Activated naive CD4-positive, alpha-beta T cell treated with anti-CD3 and anti-CD28 coated beads, Interleukin-2, amount 50 U/mL, for 72 hours (primary cell): ENCODE measurements around the gene MAZ. TPM values are rescaled to one million over a fixed set of nuclear protein-coding genes. Genes with fewer than 3 reads are reported as not detected.
"Not testable (repeated sequence)": the region's sequence is repeated elsewhere in the genome, so short reads cannot be mapped to it uniquely, and the experiment has no call there.

ENCODE experiments used
- ATAC-seq, 2 donors: fragments of 150-1000 bp; cut with Tn5 transposase; 2 replicates each; pipeline ENCODE4 v1.10.0; 2021; ENCODE audit warnings: mild to moderate bottlenecking in 2 of 2, moderate library complexity in 2 of 2
- DNase-seq, 2 donors: peaks; one replicate each; pipeline ENCODE4 v3.0.0; 2021 to 2022; ENCODE audit warnings: low spot score in 2 of 2
- H3K27ac Mint-ChIP-seq, 2 donors: one replicate each; pipeline ENCODE4 v1.8.0; 2022; ENCODE audit warnings: mild to moderate bottlenecking in 2 of 2, mixed read lengths in 2 of 2
- H3K36me3 Mint-ChIP-seq, 2 donors: one replicate each; pipeline ENCODE4 v1.8.0; 2022; ENCODE audit warnings: mixed read lengths in 2 of 2
- H3K9me3 Mint-ChIP-seq, 2 donors: one replicate each; pipeline ENCODE4 v1.8.0; 2022; ENCODE audit warnings: mixed read lengths in 2 of 2
- total RNA-seq, 2 donors: library from RNA; stranded (reverse); gene quantifications; one replicate each; pipeline ENCODE4 v1.2.3, GENCODE V29; 2022

MAZ gene
- 100 to 1,000 TPM; 285 to 386 TPM for total RNA-seq

DNA sequence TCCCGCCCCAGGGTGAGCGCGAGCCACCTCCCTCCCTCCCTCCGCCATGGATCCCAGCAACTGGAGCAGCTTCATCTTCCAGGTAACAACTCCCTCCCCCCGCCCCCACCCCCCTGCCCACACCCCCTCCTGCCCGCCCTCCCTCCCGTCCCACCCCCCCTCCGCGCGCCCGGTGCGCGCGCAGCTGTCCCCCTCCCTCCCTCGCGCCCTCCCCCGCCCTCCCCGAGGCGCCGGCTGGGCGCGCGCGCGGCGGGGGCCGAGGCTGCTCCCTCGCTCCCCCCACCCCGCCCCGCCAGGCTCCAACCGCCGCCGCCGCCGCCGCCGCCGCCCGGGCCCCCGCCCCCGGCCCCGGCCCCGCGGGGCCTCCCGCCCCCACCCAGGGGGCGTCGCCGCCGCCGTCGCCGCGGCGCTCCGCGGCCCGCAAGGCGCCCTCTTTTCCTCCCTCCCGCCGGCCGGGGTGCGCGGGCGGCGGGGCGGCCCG lies at the start of gene MAZ:
TSS of gene MAZ (plus strand) at position 431 of the 481 bp plus-strand sequence. CDS start 173 bp downstream, outside the sequence.
- no peaks in the 10 kb centered on the region for H3K9me3 Mint-ChIP-seq
- peaks cover 43 to 48% of the 10 kb centered on the region in 2 donors for H3K36me3 Mint-ChIP-seq
- H3K27ac Mint-ChIP-seq = peak within 1 kb of the TSS; percentile 97 to 100
- DNase-seq (peak in 1 of 2 donors; percentile 64), ATAC-seq (no peak)

DNA sequence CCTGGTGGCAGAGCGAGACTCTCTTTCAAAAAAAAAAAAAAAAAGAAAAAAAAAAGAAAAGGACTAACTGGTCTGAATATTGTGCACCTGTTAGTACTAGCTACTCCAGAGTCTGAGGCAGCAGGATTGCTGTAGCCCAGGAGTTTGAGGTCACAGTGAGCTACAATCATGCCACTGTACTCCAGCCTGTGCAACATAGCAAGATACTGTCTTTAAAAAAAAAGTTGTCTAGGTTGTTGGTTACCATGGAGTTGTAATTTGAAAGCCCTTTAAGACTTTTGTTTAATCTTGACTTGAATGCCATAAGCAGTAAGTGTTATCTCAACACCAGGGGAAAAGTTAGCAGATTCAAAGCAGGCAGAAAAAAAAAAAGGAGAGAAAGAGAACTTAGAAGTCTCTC lies 49.7 kb upstream of the MAZ start:
- no peak overlapping the region for H3K27ac Mint-ChIP-seq
- DNase-seq (no peak), ATAC-seq (peak in 1 of 2 donors; percentile 37)
- H3K9me3 Mint-ChIP-seq = no peaks in the 10 kb centered on the region
- H3K36me3 Mint-ChIP-seq = no peaks in the 10 kb centered on the region

DNA sequence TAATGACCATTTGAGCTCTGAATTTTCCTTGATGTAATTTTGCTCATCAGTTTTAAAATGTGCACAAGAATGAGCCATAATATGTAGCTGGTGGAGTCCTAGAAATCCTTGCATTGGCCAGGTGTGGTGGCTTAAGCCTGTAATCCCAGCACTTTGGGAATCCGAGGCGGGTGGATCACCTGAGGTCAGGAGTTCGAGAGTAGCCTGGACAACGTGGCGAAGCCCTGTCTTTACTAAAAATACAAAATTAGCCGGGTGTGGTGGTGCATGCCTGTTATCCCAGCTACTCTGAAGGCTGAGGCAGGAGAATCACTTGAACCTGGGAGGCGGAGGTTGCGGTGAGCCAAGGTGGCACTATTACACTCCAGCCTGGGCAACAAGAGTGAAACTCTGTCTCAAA lies 49.2 kb upstream of the MAZ start:
- not testable (repeated sequence) for ATAC-seq, DNase-seq, H3K36me3 Mint-ChIP-seq, H3K9me3 Mint-ChIP-seq, H3K27ac Mint-ChIP-seq

DNA sequence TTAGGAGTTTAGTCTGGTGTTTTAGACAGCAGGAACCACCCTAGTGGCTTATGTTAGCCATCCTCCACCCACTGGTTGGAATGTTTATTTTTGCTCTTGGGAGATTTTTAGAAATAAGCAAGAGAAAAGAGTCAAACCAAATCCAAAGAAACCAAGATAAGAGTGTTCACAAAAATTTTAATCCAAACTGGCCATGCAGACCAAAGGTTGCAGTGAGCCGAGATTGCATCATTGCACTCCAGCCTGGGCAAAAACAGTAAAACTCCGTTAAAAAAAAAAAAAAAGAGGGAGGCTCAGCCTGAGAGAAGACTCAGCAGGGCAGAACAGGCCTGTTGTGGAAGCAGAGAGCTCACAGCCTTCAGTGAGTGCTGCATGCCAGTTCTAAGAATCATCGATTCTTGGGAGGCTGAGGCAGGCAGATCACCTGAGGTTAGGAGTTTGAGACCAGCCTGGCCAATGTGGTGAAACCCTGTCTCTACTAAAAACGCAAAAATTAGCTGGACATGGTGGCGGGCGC lies 48.3 kb upstream of the MAZ start:
- DNase-seq (no peak), ATAC-seq (no peak)
- Mint-ChIP-seq H3K36me3 (no peaks in the 10 kb centered on the region), H3K9me3 (no peaks in the 10 kb centered on the region), H3K27ac (no peak overlapping the region)

DNA sequence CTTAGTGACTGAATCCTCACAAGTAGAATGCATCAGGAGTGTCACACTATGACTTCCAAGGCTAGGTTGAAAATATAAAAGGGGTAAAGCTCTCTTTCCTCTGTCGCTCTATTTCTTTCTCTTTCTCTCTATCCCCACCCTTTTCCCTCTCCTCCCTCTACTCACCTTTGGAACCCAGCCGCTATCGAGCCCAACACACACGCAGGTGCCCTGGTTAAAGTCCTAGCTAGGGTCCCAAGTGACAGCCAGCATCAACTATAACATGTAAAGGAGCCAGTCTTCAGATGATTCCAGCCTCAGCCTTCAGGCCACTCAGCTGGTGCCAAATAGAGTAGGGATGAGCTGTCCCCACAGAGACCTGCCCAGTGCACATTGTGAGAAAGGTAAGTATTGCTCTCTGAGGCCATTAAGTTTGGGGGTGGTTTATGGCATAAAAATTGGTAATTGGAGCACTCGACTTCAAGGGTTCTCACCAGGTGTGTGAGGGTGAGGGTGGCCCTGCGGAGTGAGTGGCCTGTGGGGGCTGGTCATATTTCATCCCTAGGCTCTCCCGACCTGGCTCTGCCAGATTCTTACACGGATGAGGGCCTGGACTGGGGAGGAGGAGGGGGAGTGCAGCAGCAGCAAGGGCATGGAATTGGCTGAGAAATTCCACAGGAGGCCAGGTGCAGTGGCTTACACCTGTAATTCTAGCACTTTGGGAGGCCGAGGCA lies 45.6 kb upstream of the MAZ start:
- no peak overlapping the region for H3K27ac Mint-ChIP-seq
- ATAC-seq (no peak), DNase-seq (no peak)
- H3K9me3 Mint-ChIP-seq = no peaks in the 10 kb centered on the region
- no peaks in the 10 kb centered on the region for H3K36me3 Mint-ChIP-seq

DNA sequence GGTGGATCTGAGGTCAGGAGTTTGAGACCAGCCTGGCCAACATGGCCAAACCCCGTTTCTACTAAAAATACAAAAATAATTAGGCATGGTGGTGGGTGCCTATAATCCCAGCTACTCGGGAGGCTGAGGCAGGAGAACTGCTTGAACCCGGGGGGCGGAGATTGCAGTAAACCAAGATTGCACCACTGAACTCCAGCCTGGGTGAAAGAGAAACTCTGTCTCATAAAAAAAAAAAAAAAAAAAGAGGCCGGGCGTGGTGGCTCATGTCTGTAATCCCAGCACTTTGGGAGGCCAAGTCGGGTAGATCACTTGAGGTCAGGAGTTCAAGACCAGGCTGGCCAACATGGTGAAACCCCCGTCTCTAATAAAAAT lies 45.1 kb upstream of the MAZ start:
- not testable (repeated sequence) for H3K27ac Mint-ChIP-seq, ATAC-seq, H3K36me3 Mint-ChIP-seq, DNase-seq, H3K9me3 Mint-ChIP-seq

DNA sequence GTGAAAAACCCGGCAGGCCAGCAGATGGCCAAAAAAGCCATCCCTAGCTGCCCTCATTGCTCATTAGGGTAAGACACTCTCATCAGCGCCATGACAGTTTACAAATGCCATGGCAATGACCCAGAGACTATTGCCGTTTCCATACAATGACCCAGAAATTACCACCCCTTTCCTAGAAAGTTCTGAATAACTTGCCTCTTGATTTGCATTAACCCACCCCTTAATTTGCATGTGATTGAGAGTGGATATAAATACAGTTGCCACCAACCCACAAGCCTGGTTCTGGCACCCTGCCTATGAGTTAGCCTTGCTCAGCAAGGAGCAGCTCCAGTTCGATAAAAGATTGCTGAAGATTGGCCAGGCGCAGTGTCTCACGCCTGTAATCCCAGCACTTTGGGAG lies 44.4 kb upstream of the MAZ start:
- ATAC-seq (no peak), DNase-seq (no peak)
- H3K27ac Mint-ChIP-seq = no peak overlapping the region
- H3K36me3 Mint-ChIP-seq = no peaks in the 10 kb centered on the region
- H3K9me3 Mint-ChIP-seq = no peaks in the 10 kb centered on the region

DNA sequence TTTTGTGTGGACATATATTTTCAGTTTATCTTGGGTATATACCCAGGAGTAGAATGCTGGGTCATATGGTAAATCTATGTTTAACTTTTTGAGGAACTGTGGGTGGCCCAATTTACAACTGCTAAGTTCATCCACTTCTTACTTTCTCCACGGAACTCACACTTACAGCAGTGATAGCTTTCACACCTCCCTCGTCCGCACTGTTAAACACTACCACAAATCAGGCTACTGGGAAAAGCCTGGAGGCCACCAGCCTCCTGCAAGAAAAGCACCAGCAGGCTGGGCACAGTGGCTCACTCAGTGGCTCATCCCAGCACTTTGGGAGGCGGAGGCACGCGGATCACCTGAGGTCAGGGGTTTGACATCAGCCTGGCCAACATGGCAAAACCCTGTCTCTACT lies 43.0 kb upstream of the MAZ start:
- no peaks in the 10 kb centered on the region for H3K9me3 Mint-ChIP-seq
- no peak for DNase-seq
- H3K36me3 Mint-ChIP-seq = no peaks in the 10 kb centered on the region
- peak overlapping the region in 1 of 2 donors; percentile 59 for H3K27ac Mint-ChIP-seq
- ATAC-seq = no peak

DNA sequence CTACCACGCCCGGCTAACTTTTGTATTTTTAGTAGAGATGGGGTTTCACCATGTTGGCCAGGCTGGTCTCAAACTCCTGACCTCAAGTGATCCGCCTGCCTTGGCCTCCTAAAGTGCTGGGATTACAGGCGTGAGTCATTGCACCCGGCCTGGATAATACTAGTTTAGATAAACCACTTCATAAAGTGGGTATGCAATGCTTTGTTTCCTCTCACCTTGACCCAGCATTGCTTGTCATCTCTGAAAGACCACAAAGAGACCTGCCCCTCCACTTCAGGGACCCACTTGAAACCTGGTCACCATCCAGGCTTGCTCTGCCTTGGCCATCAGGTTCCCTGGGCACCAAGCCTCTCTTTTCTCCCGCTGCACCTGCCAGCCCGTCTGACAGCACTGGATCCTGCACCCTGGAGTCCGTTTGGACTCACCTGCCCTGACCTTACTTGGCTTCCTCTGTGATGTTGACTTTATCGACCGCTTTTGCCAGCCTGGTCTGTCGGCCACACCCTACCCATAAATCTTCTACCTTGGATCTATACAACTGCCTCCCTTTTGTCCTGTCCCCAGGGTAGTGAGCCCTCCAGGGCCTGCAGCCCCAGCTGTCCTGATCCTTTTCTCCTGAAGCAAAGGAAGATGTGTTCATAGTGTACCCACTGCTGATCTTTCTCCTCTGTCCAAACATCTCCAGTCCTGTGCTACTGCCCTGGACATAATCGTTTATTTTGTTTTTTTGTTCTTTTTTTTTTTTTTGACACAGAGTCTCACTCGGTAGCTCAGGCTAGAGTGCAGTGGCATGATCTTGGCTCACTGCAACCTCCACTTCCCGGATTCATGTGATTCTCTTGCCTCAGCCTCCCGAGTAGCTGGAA lies 40.9 kb upstream of the MAZ start:
- ATAC-seq = no peak
- Mint-ChIP-seq H3K27ac (peak overlapping the region in 1 of 2 donors; percentile 79), H3K9me3 (no peaks in the 10 kb centered on the region), H3K36me3 (no peaks in the 10 kb centered on the region)
- no peak for DNase-seq

DNA sequence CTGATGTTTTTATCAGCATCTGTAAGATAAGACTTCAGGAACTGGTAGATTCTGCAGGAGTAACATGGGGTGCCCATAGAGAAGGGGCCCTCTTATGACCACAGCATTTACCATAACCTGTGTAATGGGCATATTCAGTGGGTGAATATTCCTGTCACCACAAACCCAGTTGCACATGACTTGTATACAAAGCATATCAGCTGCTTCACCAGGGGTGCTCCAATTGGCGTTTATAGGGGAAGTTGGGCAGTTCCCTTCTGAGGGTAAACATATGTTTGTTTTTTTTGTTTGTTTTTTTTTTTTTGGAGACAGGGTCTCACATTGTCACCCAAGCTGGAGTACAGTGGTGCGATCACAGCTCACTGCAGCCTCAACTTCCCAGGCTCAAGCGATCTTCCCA lies 39.8 kb upstream of the MAZ start:
- Mint-ChIP-seq H3K27ac (no peak overlapping the region), H3K36me3 (no peaks in the 10 kb centered on the region), H3K9me3 (no peaks in the 10 kb centered on the region)
- ATAC-seq (no peak), DNase-seq (no peak)

DNA sequence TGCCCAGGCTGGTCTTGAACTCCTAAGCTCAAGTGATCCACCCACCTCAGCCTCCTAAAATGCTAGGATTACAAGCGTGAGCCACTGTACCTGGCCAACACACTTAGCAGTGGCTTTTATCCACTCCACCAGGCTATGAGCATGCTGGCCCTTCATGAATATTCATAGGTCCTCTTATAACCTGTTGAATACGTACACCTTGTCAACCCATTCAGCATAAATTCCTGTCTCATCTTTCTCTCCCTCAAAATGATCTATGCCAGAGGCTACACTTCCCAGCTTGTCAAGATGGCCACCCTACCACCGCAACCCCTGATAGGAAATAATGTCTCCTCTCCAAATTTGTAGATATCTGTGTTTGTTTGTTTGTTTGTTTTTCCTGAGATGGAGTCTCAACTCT lies 39.3 kb upstream of the MAZ start:
- no peaks in the 10 kb centered on the region for H3K9me3 Mint-ChIP-seq
- ATAC-seq (no peak), DNase-seq (no peak)
- H3K36me3 Mint-ChIP-seq = no peaks in the 10 kb centered on the region
- no peak overlapping the region for H3K27ac Mint-ChIP-seq

DNA sequence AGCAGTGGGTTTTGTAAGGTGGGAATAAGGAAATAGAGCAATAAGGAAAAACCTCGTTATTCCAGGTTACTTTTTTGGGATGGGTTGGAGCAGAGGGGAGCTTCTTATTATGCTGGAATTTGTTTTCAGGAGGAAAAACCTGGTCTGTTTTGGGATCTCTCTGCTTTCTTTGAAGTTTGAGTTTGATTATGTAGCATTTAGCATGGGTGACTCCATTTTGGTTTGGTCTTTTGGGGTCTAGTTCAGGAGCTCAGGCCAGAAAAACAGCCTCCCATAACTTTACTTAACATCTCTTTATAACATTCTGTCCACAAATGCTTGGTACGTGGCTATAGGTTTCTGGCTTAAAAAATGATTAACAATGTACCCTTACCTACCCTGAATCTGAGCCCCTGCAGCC lies 36.8 kb upstream of the MAZ start:
- DNase-seq (no peak), ATAC-seq (no peak)
- no peak overlapping the region for H3K27ac Mint-ChIP-seq
- no peaks in the 10 kb centered on the region for H3K36me3 Mint-ChIP-seq
- no peaks in the 10 kb centered on the region for H3K9me3 Mint-ChIP-seq

DNA sequence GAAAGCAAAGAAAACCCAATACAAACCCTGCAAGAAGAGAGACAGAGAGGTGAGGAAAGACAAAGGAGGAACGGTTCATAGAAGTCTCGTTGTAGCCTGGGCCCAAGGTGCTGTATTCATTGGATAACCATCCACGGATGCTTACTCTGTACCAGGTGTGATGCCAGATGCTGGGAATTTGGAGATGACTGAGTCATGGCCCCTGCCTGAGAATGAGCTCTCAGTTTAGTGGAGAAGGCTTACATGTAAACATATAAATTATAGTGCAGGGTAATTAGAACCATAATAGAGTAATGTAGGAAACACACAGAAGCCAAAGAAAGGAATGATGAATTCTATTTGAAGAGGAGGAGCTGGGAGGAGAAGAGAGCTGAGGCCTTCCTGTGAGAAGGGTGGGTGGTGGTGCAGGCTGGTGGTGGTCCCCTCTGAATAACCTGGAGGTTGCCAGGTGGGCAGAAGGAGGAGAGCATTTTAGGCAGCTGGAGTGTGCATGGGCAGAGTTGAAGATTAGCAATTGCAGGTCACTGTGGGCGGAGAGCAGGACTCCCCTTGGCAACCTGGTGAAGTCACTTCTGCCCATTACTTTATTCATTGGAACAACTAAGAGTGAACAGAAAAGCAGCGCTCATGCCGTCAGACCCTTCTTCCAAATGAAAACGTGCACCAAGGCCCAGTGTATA lies 35.9 kb upstream of the MAZ start:
- Mint-ChIP-seq H3K36me3 (no peaks in the 10 kb centered on the region), H3K9me3 (no peaks in the 10 kb centered on the region), H3K27ac (no peak overlapping the region)
- DNase-seq (no peak), ATAC-seq (no peak)

DNA sequence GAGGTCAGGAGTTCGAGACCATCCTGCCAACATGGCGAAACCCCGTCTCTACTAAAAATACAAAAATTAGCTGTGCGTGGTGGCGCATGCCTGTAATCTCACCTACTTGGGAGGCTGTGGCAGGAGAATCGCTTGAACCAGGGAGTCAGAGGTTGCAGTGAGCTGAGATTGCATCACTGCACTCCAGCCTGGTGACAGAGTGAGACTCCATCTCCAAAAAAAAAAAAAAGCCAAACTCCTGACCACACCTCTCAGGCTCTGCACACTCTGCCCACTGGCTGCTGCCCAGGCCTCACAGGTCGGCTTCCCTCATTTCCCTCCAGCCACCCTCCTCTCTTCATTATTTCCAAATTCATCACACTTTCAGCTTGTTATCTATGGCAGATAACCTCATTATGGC lies 34.0 kb upstream of the MAZ start:
- H3K36me3 Mint-ChIP-seq, ATAC-seq, H3K9me3 Mint-ChIP-seq, H3K27ac Mint-ChIP-seq, DNase-seq: not testable (repeated sequence)

DNA sequence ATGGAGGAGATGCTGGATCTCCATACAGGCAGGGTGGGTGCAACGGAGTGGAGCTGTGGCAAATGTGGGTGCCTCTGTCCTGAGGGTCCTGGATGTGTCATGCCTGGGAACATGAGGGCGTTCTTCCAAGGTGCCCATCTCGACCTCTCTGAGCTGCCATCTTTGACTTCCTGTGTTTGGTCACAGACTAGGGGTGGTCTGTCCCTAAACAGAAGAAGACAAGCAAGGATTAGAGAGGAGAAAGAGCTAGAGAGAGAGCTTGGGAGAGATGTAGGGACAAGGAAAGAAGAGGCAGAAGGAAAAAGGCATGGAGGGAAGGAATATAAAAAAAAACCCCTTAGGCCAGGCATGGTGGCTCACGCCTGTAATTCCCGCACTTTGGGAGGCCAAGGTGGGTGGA lies 31.6 kb upstream of the MAZ start:
- Mint-ChIP-seq H3K27ac (no peak overlapping the region), H3K36me3 (no peaks in the 10 kb centered on the region), H3K9me3 (no peaks in the 10 kb centered on the region)
- DNase-seq = no peak
- no peak for ATAC-seq

DNA sequence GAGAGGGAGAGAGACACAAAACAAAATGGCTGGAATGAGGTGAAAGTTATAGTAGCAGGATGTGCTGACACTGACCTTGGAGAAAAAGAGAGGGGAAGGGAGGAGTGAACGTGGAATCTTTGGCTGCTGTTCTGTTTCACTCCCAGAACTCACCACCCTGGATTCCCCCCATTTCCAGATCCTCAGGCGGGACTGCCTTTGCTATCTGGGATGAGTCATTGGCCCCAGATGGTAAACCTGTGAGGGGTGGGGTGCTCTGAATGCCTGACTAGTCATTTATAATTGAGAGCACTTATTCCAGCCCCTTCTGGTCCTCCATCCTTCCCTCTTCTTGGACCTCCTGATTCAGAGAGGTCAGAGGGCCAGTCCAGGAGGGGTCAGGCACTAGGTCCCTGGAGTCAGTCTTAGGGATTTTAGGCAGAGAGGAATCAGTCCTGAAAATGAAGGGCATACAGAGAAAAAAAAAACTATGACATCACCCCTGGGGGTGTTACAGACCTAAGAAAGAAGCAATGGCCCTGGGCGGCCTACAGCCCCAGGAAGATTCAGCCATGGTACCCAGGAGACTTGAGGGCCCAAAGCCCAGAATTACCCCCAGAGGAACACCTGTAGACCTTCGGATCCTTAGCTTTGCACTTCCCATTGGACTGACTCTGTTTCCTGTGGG lies 30.5 kb upstream of the MAZ start:
- Mint-ChIP-seq H3K27ac (no peak overlapping the region), H3K36me3 (no peaks in the 10 kb centered on the region), H3K9me3 (no peaks in the 10 kb centered on the region)
- DNase-seq = no peak
- ATAC-seq = no peak
